ENCODE results near the gene TBC1D1. TPM values are rescaled to one million over a fixed set of nuclear protein-coding genes. Genes with fewer than 3 reads are reported as not detected.

The TBC1D1 gene
- total RNA-seq, 1 experiment from 2014 or later: 89.0 TPM

GRCh38 chr4:37946503-37947179, 55.8 kb downstream of the TBC1D1 start:
- DNase-seq: no peak
- H3K79me2 ChIP-seq (ENCODE audit: low read length): no peaks in the 10 kb centered on the region
- H3K4me2 ChIP-seq (ENCODE audit: low read length): no peak overlapping the region
- no peak for ATAC-seq
- no peaks in the 10 kb centered on the region for H3F3A ChIP-seq (ENCODE audit: low read length, unreplicated experiment)
- peaks cover 6% of the 10 kb centered on the region; the same call in 1 of the 2 replicates for H3K4me1 ChIP-seq (ENCODE audit: insufficient read depth, low read length)
- no peaks in the 10 kb centered on the region for H4K20me1 ChIP-seq (ENCODE audit: low read length)
- no peak overlapping the region for H3K27ac ChIP-seq (ENCODE audit: low read length)
- POLR2A ChIA-PET (ENCODE audit: unreplicated experiment): no interaction called here
- H3K9me3 ChIP-seq (ENCODE audit: low read length): no peaks in the 10 kb centered on the region
- TF ChIP-seq CTCF (conservative IDR thresholded peaks at IDR 0.05; ENCODE audit: low read depth, low read length) (no peak), EZH2 (IDR thresholded peaks at IDR 0.05; ENCODE audit: low read length, unreplicated experiment) (no peak), EZH2phosphoT487 (IDR thresholded peaks at IDR 0.05; ENCODE audit: borderline replicate concordance, low read length) (no peak)
- H2AFZ ChIP-seq (ENCODE audit: low read length): no peak overlapping the region
- intact Hi-C loops (cut with micrococcal nuclease): no loop called here
- no peaks in the 10 kb centered on the region for H3K27me3 ChIP-seq (ENCODE audit: low read length)
- CTCF ChIA-PET: no interaction called here
- H3K9me2 ChIP-seq (replicated peaks; ENCODE audit: low read length): no peaks in the 10 kb centered on the region
- no TSS peak for BruUV-seq (replicated peaks)
- no peak overlapping the region for H3K9ac ChIP-seq (ENCODE audit: low read length)
- no peak overlapping the region for H3K4me3 ChIP-seq (ENCODE audit: low read length)
- H3K36me3 ChIP-seq (ENCODE audit: low read depth, low read length): no peaks in the 10 kb centered on the region

- no peaks in the 10 kb centered on the region for H3K9me2 ChIP-seq (replicated peaks; ENCODE audit: low read length)
- no peaks in the 10 kb centered on the region for H3K36me3 ChIP-seq (ENCODE audit: low read depth, low read length)
- H4K20me1 ChIP-seq (ENCODE audit: low read length): no peaks in the 10 kb centered on the region
- no peak overlapping the region for H3K4me3 ChIP-seq (ENCODE audit: low read length)
- H3K9ac ChIP-seq (ENCODE audit: low read length): no peak overlapping the region
- H3K27ac ChIP-seq (ENCODE audit: low read length): no peak overlapping the region
- DNase-seq (no peak), ATAC-seq (no peak)
- ChIA-PET POLR2A (ENCODE audit: unreplicated experiment) (no interaction called here), CTCF (interaction anchor here (0.6 kb wide), 1 partner anchor 86 kb away, joined by 6 read pairs; no protein-coding TSS in a partner anchor)
- no peaks in the 10 kb centered on the region for H3K79me2 ChIP-seq (ENCODE audit: low read length)
- H2AFZ ChIP-seq (ENCODE audit: low read length): no peak overlapping the region
- H3F3A ChIP-seq (ENCODE audit: low read length, unreplicated experiment): no peaks in the 10 kb centered on the region
- peaks cover 6% of the 10 kb centered on the region; the same call in 1 of the 2 replicates for H3K4me1 ChIP-seq (ENCODE audit: insufficient read depth, low read length)
- H3K4me2 ChIP-seq (ENCODE audit: low read length): no peak overlapping the region
- no peaks in the 10 kb centered on the region for H3K9me3 ChIP-seq (ENCODE audit: low read length)
- no peaks in the 10 kb centered on the region for H3K27me3 ChIP-seq (ENCODE audit: low read length)
- TF ChIP-seq CTCF (conservative IDR thresholded peaks at IDR 0.05; ENCODE audit: low read depth, low read length) (no peak), EZH2phosphoT487 (IDR thresholded peaks at IDR 0.05; ENCODE audit: borderline replicate concordance, low read length) (no peak), EZH2 (IDR thresholded peaks at IDR 0.05; ENCODE audit: low read length, unreplicated experiment) (no peak)
- BruUV-seq (replicated peaks): no TSS peak
- intact Hi-C loops (cut with micrococcal nuclease): no loop called here
Observed at GRCh38 chr4:37948542-37948941, 57.7 kb downstream of the TBC1D1 start.

- H3K4me2 ChIP-seq (ENCODE audit: low read length): no peak overlapping the region
- ChIA-PET POLR2A (ENCODE audit: unreplicated experiment) (no interaction called here), CTCF (no interaction called here)
- H3F3A ChIP-seq (ENCODE audit: low read length, unreplicated experiment): no peaks in the 10 kb centered on the region
- no peak for ATAC-seq
- H3K9me3 ChIP-seq (ENCODE audit: low read length): no peaks in the 10 kb centered on the region
- H3K36me3 ChIP-seq (ENCODE audit: low read depth, low read length): no peaks in the 10 kb centered on the region
- no peaks in the 10 kb centered on the region for H3K9me2 ChIP-seq (replicated peaks; ENCODE audit: low read length)
- H2AFZ ChIP-seq (ENCODE audit: low read length): no peak overlapping the region
- no peaks in the 10 kb centered on the region for H3K79me2 ChIP-seq (ENCODE audit: low read length)
- intact Hi-C loops (cut with micrococcal nuclease): no loop called here
- no peak overlapping the region for H3K4me3 ChIP-seq (ENCODE audit: low read length)
- H3K9ac ChIP-seq (ENCODE audit: low read length): no peak overlapping the region
- no TSS peak for BruUV-seq (replicated peaks)
- peaks cover 6% of the 10 kb centered on the region; the same call in 1 of the 2 replicates for H3K4me1 ChIP-seq (ENCODE audit: insufficient read depth, low read length)
- no peaks in the 10 kb centered on the region for H3K27me3 ChIP-seq (ENCODE audit: low read length)
- DNase-seq: no peak
- TF ChIP-seq CTCF (conservative IDR thresholded peaks at IDR 0.05; ENCODE audit: low read depth, low read length): no peak
- no peak for TF ChIP-seq EZH2phosphoT487 (IDR thresholded peaks at IDR 0.05; ENCODE audit: borderline replicate concordance, low read length)
- no peak for TF ChIP-seq EZH2 (IDR thresholded peaks at IDR 0.05; ENCODE audit: low read length, unreplicated experiment)
- no peaks in the 10 kb centered on the region for H4K20me1 ChIP-seq (ENCODE audit: low read length)
- no peak overlapping the region for H3K27ac ChIP-seq (ENCODE audit: low read length)
Observed at GRCh38 chr4:37949636-37950426, 58.9 kb downstream of the TBC1D1 start.

Data from PC-3 (cell line).